ENCODE measurements around the gene STAG1. TPM values are rescaled to one million over a fixed set of nuclear protein-coding genes. Genes with fewer than 3 reads are reported as not detected.
"Not testable (repeated sequence)": the region's sequence is repeated elsewhere in the genome, so short reads cannot be mapped to it uniquely, and the experiment has no call there.

The STAG1 gene
- total RNA-seq, 4 donors from 2014 or later = 39.3 to 53.3 (median 51.3) TPM

- TF ChIP-seq POLR2AphosphoS5 (IDR thresholded peaks at IDR 0.05) (no peak), CTCF (IDR thresholded peaks at IDR 0.05) (no peak), POLR2A (IDR thresholded peaks at IDR 0.05) (no peak), EP300 (IDR thresholded peaks at IDR 0.05) (no peak)
- H3K27ac ChIP-seq = no peak overlapping the region
- no peak overlapping the region for H3K4me3 ChIP-seq
- 94 to 100% methylated on average over 2 of the region's 2 CpGs for WGBS, 2 donors (ENCODE audit: low coverage in 1 of 2)
- no peak for ATAC-seq
- no peaks in the 10 kb centered on the region for H3K4me1 ChIP-seq
- H3K9me3 ChIP-seq = no peaks in the 10 kb centered on the region
- peaks cover 0 to 20% of the 10 kb centered on the region in 2 donors for H3K36me3 ChIP-seq
- H3K27me3 ChIP-seq = no peaks in the 10 kb centered on the region
Measured at GRCh38 chr3:136606990-136607389, 145.2 kb downstream of the STAG1 start.

- ATAC-seq, H3K4me3 ChIP-seq, H3K27ac ChIP-seq, H3K9me3 ChIP-seq, H3K4me1 ChIP-seq, H3K27me3 ChIP-seq: not testable (repeated sequence)
- peaks cover 0 to 20% of the 10 kb centered on the region in 2 donors for H3K36me3 ChIP-seq
- 90 to 99% methylated on average over 2 to 7 of the region's 7 CpGs for WGBS, 2 donors (ENCODE audit: low coverage in 1 of 2)
Measured at GRCh38 chr3:136606216-136606615, 146.0 kb downstream of the STAG1 start.

GRCh38 chr3:136604961-136605360 lies 147.2 kb downstream of the STAG1 start:
- no peak overlapping the region for H3K27ac ChIP-seq
- no peak for TF ChIP-seq EP300 (IDR thresholded peaks at IDR 0.05)
- TF ChIP-seq POLR2A (IDR thresholded peaks at IDR 0.05) = no peak
- TF ChIP-seq POLR2AphosphoS5 (IDR thresholded peaks at IDR 0.05) = no peak
- TF ChIP-seq CTCF (IDR thresholded peaks at IDR 0.05) = no peak
- 73% methylated on average over 1 of the region's 1 CpG; no CpG with 5 or more reads in 1 of the 2 donors for WGBS, 2 donors (ENCODE audit: low coverage in 1 of 2)
- H3K36me3 ChIP-seq = peaks cover 0 to 28% of the 10 kb centered on the region in 2 donors
- H3K4me3 ChIP-seq = no peak overlapping the region
- no peaks in the 10 kb centered on the region for H3K27me3 ChIP-seq
- no peaks in the 10 kb centered on the region for H3K9me3 ChIP-seq
- no peak for ATAC-seq
- H3K4me1 ChIP-seq = peaks cover 0 to 5% (median 0%) of the 10 kb centered on the region in 3 donors

- Histone ChIP-seq H3K4me1 (peaks cover 0 to 5% (median 0%) of the 10 kb centered on the region in 3 donors), H3K9me3 (no peaks in the 10 kb centered on the region), H3K27ac (no peak overlapping the region), H3K27me3 (no peaks in the 10 kb centered on the region), H3K36me3 (peaks cover 0 to 20% of the 10 kb centered on the region in 2 donors), H3K4me3 (no peak overlapping the region)
- no peak for TF ChIP-seq POLR2A (IDR thresholded peaks at IDR 0.05)
- TF ChIP-seq POLR2AphosphoS5 (IDR thresholded peaks at IDR 0.05) = no peak
- TF ChIP-seq CTCF (IDR thresholded peaks at IDR 0.05) = no peak
- TF ChIP-seq EP300 (IDR thresholded peaks at IDR 0.05) = no peak
- ATAC-seq = no peak
- 72 to 87% methylated on average over 2 of the region's 2 CpGs for WGBS, 2 donors (ENCODE audit: low coverage in 1 of 2)
Measured at GRCh38 chr3:136602818-136603217, 149.4 kb downstream of the STAG1 start.

GRCh38 chr3:136595913-136596697 lies 156.1 kb downstream of the STAG1 start:
- peaks cover 0 to 16% (median 0%) of the 10 kb centered on the region in 3 donors for H3K4me1 ChIP-seq
- WGBS, 2 donors (ENCODE audit: low coverage in 1 of 2) = 60 to 61% methylated on average over 5 of the region's 5 CpGs
- no peaks in the 10 kb centered on the region for H3K9me3 ChIP-seq
- H3K27ac ChIP-seq = no peak overlapping the region
- TF ChIP-seq POLR2A (IDR thresholded peaks at IDR 0.05) (no peak), POLR2AphosphoS5 (IDR thresholded peaks at IDR 0.05) (no peak), CTCF (IDR thresholded peaks at IDR 0.05) (no peak), EP300 (IDR thresholded peaks at IDR 0.05) (no peak)
- no peak overlapping the region for H3K4me3 ChIP-seq
- no peaks in the 10 kb centered on the region for H3K27me3 ChIP-seq
- ATAC-seq = no peak
- H3K36me3 ChIP-seq = peaks cover 0 to 8% of the 10 kb centered on the region in 2 donors
